ENCODE measurements around the gene PDE11A.
"Not testable (repeated sequence)": the region's sequence is repeated elsewhere in the genome, so short reads cannot be mapped to it uniquely, and the experiment has no call there.

Gene PDE11A

GRCh38 chr2:177952151-177952550 is 120.4 kb downstream of the PDE11A start:
- no peaks in the 10 kb centered on the region for H3K36me3 ChIP-seq (ENCODE audit: insufficient read depth, low read length)
- H3K4me1 ChIP-seq (ENCODE audit: control insufficient read depth, insufficient read depth, low read length): no peaks in the 10 kb centered on the region
- H3K9ac ChIP-seq (ENCODE audit: low read depth, low read length): no peak overlapping the region
- H3K27me3 ChIP-seq (ENCODE audit: control insufficient read depth, insufficient read depth, low read length): no peaks in the 10 kb centered on the region
- H3K9me3 ChIP-seq (replicated peaks; ENCODE audit: low read length): no peaks in the 10 kb centered on the region
- H3K4me3 ChIP-seq (ENCODE audit: low read length): no peak overlapping the region
- no peak overlapping the region for H3K4me2 ChIP-seq (ENCODE audit: low read length)

DNA sequence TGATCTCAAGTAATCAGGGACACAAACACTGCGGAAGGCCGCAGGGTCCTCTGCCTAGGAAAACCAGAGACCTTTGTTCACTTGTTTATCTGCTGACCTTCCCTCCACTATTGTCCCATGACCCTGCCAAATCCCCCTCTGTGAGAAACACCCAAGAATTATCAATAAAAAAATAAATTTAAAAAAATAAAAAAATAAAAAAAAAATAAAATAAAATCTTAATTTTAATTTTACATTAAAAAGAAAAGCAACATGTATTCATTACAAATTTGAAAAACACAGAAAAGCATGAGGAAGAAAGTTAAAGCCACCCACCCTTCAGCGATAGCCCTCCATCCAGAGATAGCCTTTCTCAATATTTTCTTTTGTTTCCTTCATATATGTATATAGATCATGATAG is 125.0 kb downstream of the PDE11A start:
- not testable (repeated sequence) for H3K9me3 ChIP-seq (replicated peaks; ENCODE audit: low read length); H3K4me3 ChIP-seq (ENCODE audit: low read length); H3K27me3 ChIP-seq (ENCODE audit: control insufficient read depth, insufficient read depth, low read length); H3K9ac ChIP-seq (ENCODE audit: low read depth, low read length); H3K4me1 ChIP-seq (ENCODE audit: control insufficient read depth, insufficient read depth, low read length); H3K4me2 ChIP-seq (ENCODE audit: low read length); H3K36me3 ChIP-seq (ENCODE audit: insufficient read depth, low read length)

DNA sequence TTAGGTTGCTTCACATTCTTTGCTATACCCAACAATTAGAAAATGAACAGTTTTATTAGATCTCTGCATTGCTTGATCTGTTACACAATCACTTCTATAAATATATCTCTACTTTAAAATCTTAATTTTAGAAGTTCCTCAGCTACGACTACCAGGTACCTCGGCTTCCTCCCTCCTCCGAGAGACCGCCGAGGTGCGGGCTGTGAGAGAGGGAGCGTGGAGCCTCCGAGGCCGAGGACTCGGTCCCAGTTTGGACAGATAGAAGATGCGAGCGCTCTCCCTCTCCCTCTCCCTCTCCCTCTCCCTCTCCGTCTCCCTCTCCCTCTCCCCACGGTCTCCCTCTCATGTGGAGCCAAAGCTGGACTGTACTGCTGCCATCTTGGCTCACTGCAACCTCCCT is 128.0 kb downstream of the PDE11A start:
- H3K27me3 ChIP-seq (ENCODE audit: control insufficient read depth, insufficient read depth, low read length); H3K9me3 ChIP-seq (replicated peaks; ENCODE audit: low read length); H3K36me3 ChIP-seq (ENCODE audit: insufficient read depth, low read length); H3K9ac ChIP-seq (ENCODE audit: low read depth, low read length); H3K4me2 ChIP-seq (ENCODE audit: low read length); H3K4me3 ChIP-seq (ENCODE audit: low read length); H3K4me1 ChIP-seq (ENCODE audit: control insufficient read depth, insufficient read depth, low read length): not testable (repeated sequence)

DNA sequence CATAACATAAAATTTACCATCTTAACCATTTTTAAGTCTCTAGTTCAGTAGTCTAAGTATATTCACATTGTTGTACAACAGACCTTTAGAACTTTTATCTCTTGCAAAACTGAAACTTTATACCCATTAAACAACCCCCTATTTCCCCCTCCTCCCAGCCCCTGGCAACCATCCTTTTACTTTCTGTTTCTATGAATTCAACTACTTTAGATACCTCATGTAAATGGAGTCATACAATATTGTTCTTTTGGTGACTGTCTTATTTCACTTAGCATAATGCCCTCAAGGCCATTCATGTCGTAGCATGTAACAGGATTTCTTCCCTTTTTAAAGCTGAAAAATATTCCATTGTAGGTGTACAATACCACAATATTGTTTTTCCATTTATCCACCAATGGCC is 129.8 kb downstream of the PDE11A start:
- Histone ChIP-seq H3K36me3 (ENCODE audit: insufficient read depth, low read length) (no peaks in the 10 kb centered on the region), H3K27me3 (ENCODE audit: control insufficient read depth, insufficient read depth, low read length) (no peaks in the 10 kb centered on the region), H3K4me2 (ENCODE audit: low read length) (no peak overlapping the region), H3K4me3 (ENCODE audit: low read length) (no peak overlapping the region), H3K4me1 (ENCODE audit: control insufficient read depth, insufficient read depth, low read length) (no peaks in the 10 kb centered on the region), H3K9me3 (replicated peaks; ENCODE audit: low read length) (no peaks in the 10 kb centered on the region), H3K9ac (ENCODE audit: low read depth, low read length) (no peak overlapping the region)

DNA sequence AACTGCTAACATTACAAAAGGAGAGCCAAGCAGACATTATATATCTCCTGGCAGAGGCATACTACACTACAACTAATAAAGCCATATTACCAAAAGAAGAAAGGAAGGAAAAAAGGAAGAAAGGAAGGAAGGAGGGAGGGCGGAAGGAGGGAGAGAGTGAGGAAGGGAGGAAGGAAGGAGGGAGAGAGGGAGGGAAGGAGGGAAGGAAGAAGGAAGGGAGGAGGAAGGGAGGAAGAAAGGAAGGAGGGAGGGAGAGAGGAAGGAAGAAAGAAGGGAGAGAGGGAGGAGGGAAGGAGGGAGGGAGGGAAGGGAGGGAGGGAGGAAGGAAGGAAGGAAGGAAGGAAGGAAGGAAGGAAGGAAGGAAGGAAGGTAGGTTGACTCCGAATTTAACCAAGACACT is 133.4 kb downstream of the PDE11A start:
- no peaks in the 10 kb centered on the region for H3K4me1 ChIP-seq (ENCODE audit: control insufficient read depth, insufficient read depth, low read length)
- no peaks in the 10 kb centered on the region for H3K36me3 ChIP-seq (ENCODE audit: insufficient read depth, low read length)
- no peaks in the 10 kb centered on the region for H3K9me3 ChIP-seq (replicated peaks; ENCODE audit: low read length)
- H3K4me2 ChIP-seq (ENCODE audit: low read length): no peak overlapping the region
- no peak overlapping the region for H3K4me3 ChIP-seq (ENCODE audit: low read length)
- no peak overlapping the region for H3K9ac ChIP-seq (ENCODE audit: low read depth, low read length)
- H3K27me3 ChIP-seq (ENCODE audit: control insufficient read depth, insufficient read depth, low read length): no peaks in the 10 kb centered on the region

- Histone ChIP-seq H3K9ac (ENCODE audit: low read depth, low read length) (no peak overlapping the region), H3K36me3 (ENCODE audit: insufficient read depth, low read length) (no peaks in the 10 kb centered on the region), H3K4me1 (ENCODE audit: control insufficient read depth, insufficient read depth, low read length) (no peaks in the 10 kb centered on the region), H3K27me3 (ENCODE audit: control insufficient read depth, insufficient read depth, low read length) (no peaks in the 10 kb centered on the region), H3K4me2 (ENCODE audit: low read length) (no peak overlapping the region), H3K4me3 (ENCODE audit: low read length) (no peak overlapping the region), H3K9me3 (replicated peaks; ENCODE audit: low read length) (no peaks in the 10 kb centered on the region)
These were observed 141.7 kb downstream of the PDE11A start for GRCh38 chr2:177930916-177931315.

DNA sequence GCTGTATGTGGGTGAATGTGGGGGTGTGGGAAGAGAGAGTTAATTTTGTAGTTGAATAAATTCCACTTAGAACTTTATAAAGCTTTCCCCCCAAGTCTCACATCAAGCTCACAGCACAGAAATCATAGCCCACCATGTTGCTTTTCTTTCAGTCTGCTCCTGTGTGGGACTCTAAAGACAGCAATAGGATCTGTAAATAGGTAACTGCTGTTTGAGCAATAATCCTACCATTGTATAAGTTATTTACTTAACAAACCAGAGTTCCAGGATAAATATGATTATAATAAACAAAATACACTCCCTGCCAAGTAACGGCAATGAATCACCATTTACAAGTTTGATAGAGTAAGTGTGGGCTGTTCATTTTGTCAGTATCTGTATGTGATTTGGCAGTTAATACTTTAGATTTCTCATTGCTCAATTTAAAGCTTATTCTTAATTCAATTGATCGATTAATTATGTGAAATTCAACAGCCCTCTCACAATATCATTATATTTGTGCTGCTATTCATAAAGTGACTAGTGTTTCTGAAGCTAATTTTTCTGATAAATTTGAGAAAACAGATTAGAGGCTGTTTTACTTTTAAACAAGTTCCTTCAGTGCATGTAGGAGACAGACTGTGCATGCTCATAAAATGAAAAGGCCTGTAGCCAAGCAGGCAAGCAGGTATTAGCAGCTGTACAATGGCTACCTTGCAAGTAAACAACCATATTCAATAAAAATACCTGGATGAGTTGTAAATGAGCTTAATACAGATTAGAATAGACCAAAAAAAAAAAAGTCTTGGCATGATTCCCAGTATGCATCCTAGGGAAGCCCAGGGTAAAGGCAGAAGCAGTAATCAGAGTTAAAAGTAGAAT is 142.7 kb downstream of the PDE11A start:
- H3K4me1 ChIP-seq (ENCODE audit: control insufficient read depth, insufficient read depth, low read length): no peaks in the 10 kb centered on the region
- H3K9me3 ChIP-seq (replicated peaks; ENCODE audit: low read length): no peaks in the 10 kb centered on the region
- no peak overlapping the region for H3K4me2 ChIP-seq (ENCODE audit: low read length)
- no peak overlapping the region for H3K9ac ChIP-seq (ENCODE audit: low read depth, low read length)
- no peaks in the 10 kb centered on the region for H3K36me3 ChIP-seq (ENCODE audit: insufficient read depth, low read length)
- H3K27me3 ChIP-seq (ENCODE audit: control insufficient read depth, insufficient read depth, low read length): no peaks in the 10 kb centered on the region
- no peak overlapping the region for H3K4me3 ChIP-seq (ENCODE audit: low read length)

- Histone ChIP-seq H3K9me3 (replicated peaks; ENCODE audit: low read length) (no peaks in the 10 kb centered on the region), H3K36me3 (ENCODE audit: insufficient read depth, low read length) (no peaks in the 10 kb centered on the region), H3K4me2 (ENCODE audit: low read length) (no peak overlapping the region), H3K4me1 (ENCODE audit: control insufficient read depth, insufficient read depth, low read length) (no peaks in the 10 kb centered on the region), H3K27me3 (ENCODE audit: control insufficient read depth, insufficient read depth, low read length) (no peaks in the 10 kb centered on the region), H3K9ac (ENCODE audit: low read depth, low read length) (no peak overlapping the region), H3K4me3 (ENCODE audit: low read length) (no peak overlapping the region)
These were observed 149.3 kb downstream of the PDE11A start for GRCh38 chr2:177923323-177923722.

DNA sequence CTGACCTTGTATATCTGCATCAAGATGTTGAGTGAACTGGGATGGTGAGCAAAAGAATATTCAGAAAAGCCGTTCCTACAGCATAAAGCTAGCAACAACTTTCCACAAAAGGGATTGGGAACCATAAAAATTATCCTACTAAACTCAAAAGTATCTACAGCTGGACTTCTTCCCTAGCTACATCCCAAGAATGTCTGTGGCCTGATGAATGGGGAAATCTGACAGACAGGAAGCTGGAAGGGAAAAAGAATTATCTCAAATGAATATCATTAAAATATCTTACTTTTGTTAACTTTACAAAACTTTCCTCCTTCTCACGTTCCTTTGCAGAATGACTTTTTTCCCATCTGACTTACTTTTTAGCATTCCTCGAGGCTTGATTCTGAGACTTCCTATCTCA is 150.9 kb downstream of the PDE11A start:
- no peaks in the 10 kb centered on the region for H3K27me3 ChIP-seq (ENCODE audit: control insufficient read depth, insufficient read depth, low read length)
- no peaks in the 10 kb centered on the region for H3K9me3 ChIP-seq (replicated peaks; ENCODE audit: low read length)
- no peak overlapping the region for H3K9ac ChIP-seq (ENCODE audit: low read depth, low read length)
- H3K4me3 ChIP-seq (ENCODE audit: low read length): no peak overlapping the region
- H3K36me3 ChIP-seq (ENCODE audit: insufficient read depth, low read length): no peaks in the 10 kb centered on the region
- H3K4me1 ChIP-seq (ENCODE audit: control insufficient read depth, insufficient read depth, low read length): no peaks in the 10 kb centered on the region
- H3K4me2 ChIP-seq (ENCODE audit: low read length): no peak overlapping the region

DNA sequence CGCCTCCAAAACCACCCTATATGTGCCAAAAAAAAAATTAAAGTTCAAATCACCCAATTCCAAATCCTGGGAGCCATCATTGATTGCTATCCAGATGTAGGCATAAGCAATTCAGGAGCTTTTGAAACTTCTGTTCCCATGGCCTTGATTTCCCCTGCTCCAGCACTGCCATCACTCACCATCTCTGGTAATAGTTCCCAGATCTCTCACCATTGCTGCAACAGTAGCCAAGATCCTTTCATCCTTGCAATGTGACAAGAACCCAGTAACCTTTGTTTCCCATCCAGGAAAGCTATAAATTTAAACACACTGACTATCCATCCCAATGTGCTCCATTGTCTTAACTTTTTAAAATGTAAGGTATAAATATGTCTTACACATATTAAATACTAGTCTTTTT is 155.4 kb downstream of the PDE11A start:
- no peak overlapping the region for H3K9ac ChIP-seq (ENCODE audit: low read depth, low read length)
- no peaks in the 10 kb centered on the region for H3K27me3 ChIP-seq (ENCODE audit: control insufficient read depth, insufficient read depth, low read length)
- no peak overlapping the region for H3K4me2 ChIP-seq (ENCODE audit: low read length)
- no peak overlapping the region for H3K4me3 ChIP-seq (ENCODE audit: low read length)
- H3K9me3 ChIP-seq (replicated peaks; ENCODE audit: low read length): no peaks in the 10 kb centered on the region
- no peaks in the 10 kb centered on the region for H3K36me3 ChIP-seq (ENCODE audit: insufficient read depth, low read length)
- H3K4me1 ChIP-seq (ENCODE audit: control insufficient read depth, insufficient read depth, low read length): no peaks in the 10 kb centered on the region

DNA sequence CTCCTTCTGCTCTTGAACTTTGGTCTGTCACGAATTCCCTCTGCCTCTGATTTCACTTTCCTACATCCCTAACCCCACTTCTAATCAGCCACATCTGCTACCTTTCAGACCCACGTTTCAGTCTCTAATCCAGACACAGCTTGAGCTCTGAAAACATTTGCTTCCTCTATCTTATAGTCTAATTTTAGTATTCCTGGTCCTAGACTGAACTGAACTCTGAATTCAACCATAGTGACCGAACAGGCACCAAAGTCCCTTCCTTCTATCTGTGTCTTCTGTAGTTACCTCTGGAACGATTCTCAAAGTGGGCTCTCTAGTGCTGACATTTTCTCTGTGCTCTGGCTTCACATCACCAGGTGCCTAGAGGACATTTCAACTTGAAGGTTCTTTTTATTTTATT is 156.2 kb downstream of the PDE11A start:
- no peak overlapping the region for H3K9ac ChIP-seq (ENCODE audit: low read depth, low read length)
- H3K36me3 ChIP-seq (ENCODE audit: insufficient read depth, low read length): no peaks in the 10 kb centered on the region
- no peak overlapping the region for H3K4me2 ChIP-seq (ENCODE audit: low read length)
- H3K4me3 ChIP-seq (ENCODE audit: low read length): no peak overlapping the region
- no peaks in the 10 kb centered on the region for H3K4me1 ChIP-seq (ENCODE audit: control insufficient read depth, insufficient read depth, low read length)
- H3K27me3 ChIP-seq (ENCODE audit: control insufficient read depth, insufficient read depth, low read length): no peaks in the 10 kb centered on the region
- H3K9me3 ChIP-seq (replicated peaks; ENCODE audit: low read length): no peaks in the 10 kb centered on the region

GRCh38 chr2:177914247-177914646 is 158.3 kb downstream of the PDE11A start:
- Histone ChIP-seq H3K4me3 (ENCODE audit: low read length) (no peak overlapping the region), H3K9ac (ENCODE audit: low read depth, low read length) (no peak overlapping the region), H3K27me3 (ENCODE audit: control insufficient read depth, insufficient read depth, low read length) (no peaks in the 10 kb centered on the region), H3K4me1 (ENCODE audit: control insufficient read depth, insufficient read depth, low read length) (no peaks in the 10 kb centered on the region), H3K9me3 (replicated peaks; ENCODE audit: low read length) (no peaks in the 10 kb centered on the region), H3K4me2 (ENCODE audit: low read length) (no peak overlapping the region), H3K36me3 (ENCODE audit: insufficient read depth, low read length) (no peaks in the 10 kb centered on the region)

Measured in skeletal muscle satellite cell (primary cell).